H9 (cell line): Measurements from ENCODE around the gene GNAI1. TPM values are rescaled to one million over a fixed set of nuclear protein-coding genes. Genes with fewer than 3 reads are reported as not detected.

Experiments
- DNase-seq: peaks from one replicate; pipeline ENCODE4 v3.0.0-alpha.2; 2017
- H2AFZ ChIP-seq: one replicate; pipeline ENCODE4 v1.6.1; 2013; ENCODE audit warnings: mild to moderate bottlenecking, low read length, control low read depth, moderate library complexity
- H2AK5ac ChIP-seq: 2 replicates; pipeline ENCODE4 v1.6.1; 2013; ENCODE audit warnings: low read length, control low read depth, mixed read lengths; ENCODE audit not compliant: insufficient read length
- H2BK120ac ChIP-seq: one replicate; pipeline ENCODE4 v1.6.1; 2013; ENCODE audit warnings: low read depth, mild to moderate bottlenecking, low read length, control low read depth, inconsistent platforms; ENCODE audit not compliant: poor library complexity, severe bottlenecking
- H2BK12ac ChIP-seq: 2 replicates; pipeline ENCODE4 v1.6.1; 2013; ENCODE audit warnings: low read length, control low read depth, mixed read lengths, low read depth; ENCODE audit not compliant: insufficient read length
- H2BK15ac ChIP-seq: 2 replicates; pipeline ENCODE4 v1.6.1; 2013; ENCODE audit warnings: low read depth, low read length, control low read depth
- H2BK20ac ChIP-seq: one replicate; pipeline ENCODE4 v1.6.1; 2013; ENCODE audit warnings: low read depth, mild to moderate bottlenecking, low read length, control low read depth, inconsistent platforms; ENCODE audit not compliant: poor library complexity, severe bottlenecking
- H2BK5ac ChIP-seq: 2 replicates; pipeline ENCODE4 v1.6.1; 2013; ENCODE audit warnings: low read length, control low read depth, mixed read lengths; ENCODE audit not compliant: insufficient read length
- H3K14ac ChIP-seq: 2 replicates; pipeline ENCODE4 v1.6.1; 2013; ENCODE audit warnings: low read length, control low read depth; ENCODE audit not compliant: insufficient read depth
- H3K18ac ChIP-seq: 2 replicates; pipeline ENCODE4 v1.6.1; 2013; ENCODE audit warnings: low read depth, mild to moderate bottlenecking, mixed read lengths, low read length, control low read depth; ENCODE audit not compliant: insufficient read length
- H3K23ac ChIP-seq: 2 replicates; pipeline ENCODE4 v1.6.1; 2013; ENCODE audit warnings: low read length, control low read depth, mixed read lengths, low read depth; ENCODE audit not compliant: insufficient read length
- H3K23me2 ChIP-seq: 2 replicates; pipeline ENCODE4 v1.6.1; 2013; ENCODE audit warnings: low read depth, mild to moderate bottlenecking, mixed read lengths, low read length, control low read depth; ENCODE audit not compliant: insufficient read length, poor library complexity, severe bottlenecking
- H3K27ac ChIP-seq: 2 replicates; pipeline ENCODE4 v1.5.1; 2013; ENCODE audit warnings: low read length, control low read depth, mixed read lengths, low read depth; ENCODE audit not compliant: insufficient read length
- H3K27me3 ChIP-seq: 2 replicates; pipeline ENCODE4 v1.6.1; 2013; ENCODE audit warnings: low read length, control low read depth, inconsistent platforms; ENCODE audit not compliant: insufficient read depth
- H3K4ac ChIP-seq: 2 replicates; pipeline ENCODE4 v1.6.1; 2013; ENCODE audit warnings: low read depth, mild to moderate bottlenecking, control low read depth, inconsistent platforms, low read length, moderate library complexity
- H3K4me1 ChIP-seq: 2 replicates; pipeline ENCODE4 v1.6.1; 2013; ENCODE audit warnings: low read length, control low read depth, inconsistent platforms; ENCODE audit not compliant: insufficient read depth
- H3K4me2 ChIP-seq: 2 replicates; pipeline ENCODE4 v1.6.1; 2013; ENCODE audit warnings: low read length, control low read depth, mixed read lengths; ENCODE audit not compliant: insufficient read length, insufficient read depth
- H3K56ac ChIP-seq: 2 replicates; pipeline ENCODE4 v1.6.1; 2013; ENCODE audit warnings: low read depth, mild to moderate bottlenecking, mixed read lengths, low read length, control low read depth; ENCODE audit not compliant: insufficient read length
- H3K79me1 ChIP-seq: 2 replicates; pipeline ENCODE4 v1.6.1; 2013; ENCODE audit warnings: low read depth, mild to moderate bottlenecking, moderate library complexity, low read length, control low read depth, inconsistent platforms; ENCODE audit not compliant: insufficient read depth, poor library complexity, severe bottlenecking
- H3K79me2 ChIP-seq: 2 replicates; pipeline ENCODE4 v1.6.1; 2013; ENCODE audit warnings: low read length, control low read depth, inconsistent platforms; ENCODE audit not compliant: insufficient read depth
- H3K9ac ChIP-seq: 2 replicates; pipeline ENCODE4 v1.6.1; 2013; ENCODE audit warnings: low read length, control low read depth, mixed read lengths; ENCODE audit not compliant: insufficient read length; ENCODE audit errors: extremely low read depth
- H3K9me3 ChIP-seq: one replicate; pipeline ENCODE4 v1.6.1; 2013; ENCODE audit warnings: low read depth, low read length, inconsistent platforms; ENCODE audit not compliant: control insufficient read depth
- H3T11ph ChIP-seq: one replicate; pipeline ENCODE4 v1.6.1; 2013; ENCODE audit warnings: mild to moderate bottlenecking, low read length, control low read depth, inconsistent platforms
- H4K20me1 ChIP-seq: one replicate; pipeline ENCODE4 v1.6.1; 2013; ENCODE audit not compliant: control insufficient read depth, insufficient read length, insufficient read depth
- H4K5ac ChIP-seq: 2 replicates; pipeline ENCODE4 v1.6.1; 2013; ENCODE audit warnings: low read depth, mild to moderate bottlenecking, mixed read lengths, low read length, control low read depth; ENCODE audit not compliant: insufficient read length
- H4K8ac ChIP-seq: replicated peaks from 2 replicates; pipeline ENCODE4 v1.6.1; 2013; ENCODE audit warnings: low read length, control low read depth, mixed read lengths, low read depth; ENCODE audit not compliant: insufficient read length
- H4K91ac ChIP-seq: 2 replicates; pipeline ENCODE4 v1.6.1; 2013; ENCODE audit warnings: low read depth, mild to moderate bottlenecking, moderate library complexity, mixed read lengths, low read length, control low read depth; ENCODE audit not compliant: insufficient read length
- H3K27ac Mint-ChIP-seq, 3 experiments: 2 replicates in 2 of 3; 3 replicates in 1 of 3; pipeline ENCODE4 v1.8.0; 2020 to 2021; ENCODE audit warnings: mixed read lengths in 3 of 3, mild to moderate bottlenecking in 1 of 3, moderate library complexity in 1 of 3
- H3K27me3 Mint-ChIP-seq: 2 replicates; pipeline ENCODE4 v1.8.0; 2021; ENCODE audit warnings: low read depth, mild to moderate bottlenecking, moderate library complexity, mixed read lengths
- H3K36me3 Mint-ChIP-seq, 3 experiments: 2 replicates in 2 of 3; 3 replicates in 1 of 3; pipeline ENCODE4 v1.8.0; 2020 to 2021; ENCODE audit warnings: low read depth in 3 of 3, mixed read lengths in 3 of 3; ENCODE audit not compliant: insufficient read depth in 1 of 3
- H3K4me1 Mint-ChIP-seq, 2 experiments: 2 replicates each; pipeline ENCODE4 v1.8.0; 2020; ENCODE audit warnings: mixed read lengths in 2 of 2
- H3K4me3 Mint-ChIP-seq, 2 experiments: 2 replicates in 1 of 2; 3 replicates in 1 of 2; pipeline ENCODE4 v1.8.0; 2020 to 2021; ENCODE audit warnings: mild to moderate bottlenecking in 2 of 2, mixed read lengths in 2 of 2, moderate library complexity in 1 of 2
- H3K9me3 Mint-ChIP-seq, 2 experiments: 2 replicates in 1 of 2; 3 replicates in 1 of 2; pipeline ENCODE4 v1.8.0; 2020; ENCODE audit warnings: mild to moderate bottlenecking in 2 of 2, mixed read lengths in 2 of 2, moderate library complexity in 1 of 2
- CTCF ChIP-seq: fragments of 200-600 bp; sonication (generic); conservative IDR thresholded peaks from 3 replicates; pipeline ENCODE4 v1.8.0; 2021; ENCODE audit warnings: antibody characterized with exemption, mild to moderate bottlenecking
- WGBS: extraction: QIAGEN DNeasy Blood & Tissue Kit; methylation state at CpG from one replicate; pipeline ENCODE4 v1.1.7; 2013; ENCODE audit warnings: missing lambda C conversion rate, low lambda C conversion rate, mixed read lengths; ENCODE audit not compliant: insufficient read length; ENCODE audit errors: extremely low coverage; 5-methylcytosine and 5-hydroxymethylcytosine counted together
- total RNA-seq: library from RNA; stranded (reverse); gene quantifications from 2 replicates; pipeline ENCODE4 v1.2.1, GENCODE V29; 2021

GNAI1 gene
- total RNA-seq, 1 experiment from 2014 or later, result 14.1 TPM

GRCh38 chr7:80175744-80176143 is 41.1 kb downstream of the GNAI1 start:
- H3K27me3 ChIP-seq, result no peaks in the 10 kb centered on the region
- no peak overlapping the region for H2BK20ac ChIP-seq
- no peaks in the 10 kb centered on the region for H4K20me1 ChIP-seq
- no peak overlapping the region for H3K4ac ChIP-seq
- H3K18ac ChIP-seq, result no peak overlapping the region
- WGBS, result no CpG with 5 or more reads among the region's 1 CpG
- H2BK12ac ChIP-seq, result no peak overlapping the region
- no peak overlapping the region for H2AFZ ChIP-seq
- H3K23me2 ChIP-seq, result no peaks in the 10 kb centered on the region
- peaks cover 4% of the 10 kb centered on the region; the same call in 1 of the 2 replicates for H3K4me1 ChIP-seq
- peaks cover 5% of the 10 kb centered on the region; the same call in 1 of the 2 replicates for H3K79me2 ChIP-seq
- no peak overlapping the region for H3K27ac ChIP-seq
- no peak overlapping the region for H3K14ac ChIP-seq
- H3K4me1 Mint-ChIP-seq, result peaks cover 32 to 58% of the 10 kb centered on the region in 2 experiments
- H3K27me3 Mint-ChIP-seq, result no peaks in the 10 kb centered on the region
- H2BK15ac ChIP-seq, result no peak overlapping the region
- no peak overlapping the region for H3K4me2 ChIP-seq
- no peak for TF ChIP-seq CTCF
- H2BK120ac ChIP-seq, result no peak overlapping the region
- no peak overlapping the region for H4K91ac ChIP-seq
- H3K36me3 Mint-ChIP-seq, result peaks cover 2 to 7% (median 4%) of the 10 kb centered on the region in 3 experiments
- no peak overlapping the region for H3K9ac ChIP-seq
- H3K9me3 Mint-ChIP-seq, result peaks cover 3 to 8% of the 10 kb centered on the region in 2 experiments; a peak in 3 of 5 replicates
- no peak overlapping the region for H2BK5ac ChIP-seq
- H3K27ac Mint-ChIP-seq, result no peak overlapping the region; a peak in 1 of 7 replicates
- H3K23ac ChIP-seq, result no peak overlapping the region
- H3K56ac ChIP-seq, result no peak overlapping the region
- DNase-seq, result no peak
- H2AK5ac ChIP-seq, result no peak overlapping the region
- no peak overlapping the region for H3K4me3 Mint-ChIP-seq
- no peak overlapping the region for H4K8ac ChIP-seq
- no peaks in the 10 kb centered on the region for H3K9me3 ChIP-seq
- H3K79me1 ChIP-seq, result peaks cover 7% of the 10 kb centered on the region
- H4K5ac ChIP-seq, result no peak overlapping the region
- no peak overlapping the region for H3T11ph ChIP-seq
